Loucy (cell line): ENCODE results near the gene PAX2.

Experiments used
- H2AFZ ChIP-seq: fragments of 200-600 bp; sonication (generic); 2 replicates; pipeline ENCODE4 v1.6.0; 2016; ENCODE audit warnings: antibody characterized with exemption, mild to moderate bottlenecking, low read length, moderate library complexity
- H3F3A ChIP-seq: fragments of 200-600 bp; 2 replicates; pipeline ENCODE4 v1.6.0; 2016; ENCODE audit warnings: antibody characterized with exemption, low read depth, mild to moderate bottlenecking
- H3K27me3 ChIP-seq: fragments of 200-600 bp; sonication (generic); 2 replicates; pipeline ENCODE4 v1.6.1; 2014; ENCODE audit warnings: low read length, mild to moderate bottlenecking; ENCODE audit not compliant: insufficient read depth, poor library complexity, severe bottlenecking
- H3K36me3 ChIP-seq: fragments of 200-600 bp; sonication (generic); 2 replicates; pipeline ENCODE4 v1.6.1; 2016; ENCODE audit warnings: low read length; ENCODE audit not compliant: insufficient read depth
- H3K4me1 ChIP-seq: fragments of 200-600 bp; sonication (generic); 2 replicates; pipeline ENCODE4 v1.5.1; 2014; ENCODE audit warnings: low read length, mild to moderate bottlenecking; ENCODE audit not compliant: insufficient read depth, poor library complexity, severe bottlenecking
- H3K4me2 ChIP-seq: fragments of 200-600 bp; sonication (generic); 2 replicates; pipeline ENCODE4 v1.6.0; 2014; ENCODE audit warnings: antibody characterized with exemption, low read length, low read depth, mild to moderate bottlenecking; ENCODE audit not compliant: poor library complexity, severe bottlenecking
- H3K4me3 ChIP-seq: fragments of 200-600 bp; sonication (generic); 2 replicates; pipeline ENCODE4 v1.5.1; 2014; ENCODE audit warnings: low read length, mild to moderate bottlenecking, mixed read lengths; ENCODE audit not compliant: poor library complexity, severe bottlenecking
- H3K79me2 ChIP-seq: fragments of 200-600 bp; sonication (generic); 2 replicates; pipeline ENCODE4 v1.6.1; 2014; ENCODE audit warnings: low read length; ENCODE audit not compliant: insufficient read depth
- H3K9ac ChIP-seq: fragments of 200-600 bp; sonication (generic); 2 replicates; pipeline ENCODE4 v1.6.0; 2014; ENCODE audit warnings: mild to moderate bottlenecking, low read depth, low read length, moderate library complexity; ENCODE audit not compliant: poor library complexity, severe bottlenecking
- H3K9me2 ChIP-seq: fragments of 200-600 bp; sonication (generic); replicated peaks from 2 replicates; pipeline ENCODE4 v1.6.1; 2016; ENCODE audit warnings: low read depth, low read length, mixed read lengths
- H3K9me3 ChIP-seq: fragments of 200-600 bp; sonication (generic); 2 replicates; pipeline ENCODE4 v1.6.1; 2014; ENCODE audit warnings: mild to moderate bottlenecking, antibody characterized with exemption, low read length, low read depth; ENCODE audit not compliant: insufficient read depth
- H4K20me1 ChIP-seq: fragments of 200-600 bp; sonication (generic); 2 replicates; pipeline ENCODE4 v1.6.0; 2014; ENCODE audit warnings: antibody characterized with exemption, low read length, mild to moderate bottlenecking; ENCODE audit not compliant: insufficient read depth, poor library complexity, severe bottlenecking
- EZH2phosphoT487 ChIP-seq: fragments of 200-600 bp; IDR thresholded peaks from 2 replicates; pipeline ENCODE4 v1.6.1; 2018; ENCODE audit warnings: antibody characterized with exemption, mild to moderate bottlenecking, moderate library complexity, borderline replicate concordance
- TF ChIP-seq, protein P1 (sequence below): fragments of 200-600 bp; sonication (generic); conservative IDR thresholded peaks from 2 replicates; pipeline ENCODE4 v1.5.1; 2014; ENCODE audit warnings: mild to moderate bottlenecking, antibody characterized with exemption, low read length

The PAX2 gene

DNA sequence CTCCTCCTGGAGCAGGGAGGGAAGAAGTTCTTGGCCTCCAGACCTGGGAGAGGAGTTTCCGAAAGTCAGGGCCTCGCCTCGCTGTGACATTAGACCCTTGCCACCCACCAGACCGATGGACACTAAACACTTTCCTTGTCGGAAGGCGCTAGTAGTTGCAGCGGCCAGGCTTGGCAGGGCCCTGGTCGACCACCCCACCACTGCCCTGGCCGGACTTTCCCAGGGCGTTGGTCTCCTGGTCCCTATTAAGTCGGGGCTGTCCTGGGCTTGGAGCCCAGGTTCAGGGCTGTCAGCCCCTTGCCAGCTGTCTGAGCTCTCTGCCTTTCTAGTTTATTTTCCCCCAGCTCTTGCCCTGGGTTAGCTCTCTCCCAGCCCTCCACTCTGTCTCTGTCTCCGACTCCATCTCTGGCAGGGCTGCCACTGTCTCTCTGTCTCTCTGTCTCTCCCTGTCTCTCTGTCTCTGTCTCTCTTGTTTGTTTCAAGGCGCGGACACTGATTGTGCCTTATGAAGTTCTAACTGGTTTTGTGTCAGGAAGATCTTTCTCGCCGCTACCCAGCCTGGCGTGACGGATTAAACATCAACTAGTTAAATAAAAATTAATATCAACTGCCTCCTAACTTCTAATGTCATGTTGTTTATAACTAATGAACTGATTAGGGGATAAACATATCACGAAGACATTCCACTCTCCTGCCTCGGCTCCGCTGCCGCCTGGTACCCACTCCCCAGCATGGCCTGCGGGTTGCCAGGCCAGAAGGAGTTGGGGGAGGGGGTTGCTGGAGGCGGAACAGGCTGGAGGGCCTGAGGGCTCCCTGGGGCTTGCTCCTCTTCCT lies 13.8 kb upstream of the PAX2 start:
- peaks cover 8% of the 10 kb centered on the region for H3K4me1 ChIP-seq
- H3K4me3 ChIP-seq: no peak overlapping the region
- no peaks in the 10 kb centered on the region for H3K27me3 ChIP-seq
- no peak overlapping the region for H3K4me2 ChIP-seq
- H3K9ac ChIP-seq: no peak overlapping the region
- H3K9me2 ChIP-seq: no peaks in the 10 kb centered on the region
- H4K20me1 ChIP-seq: no peaks in the 10 kb centered on the region
- no peaks in the 10 kb centered on the region for H3K36me3 ChIP-seq
- H3K9me3 ChIP-seq: no peaks in the 10 kb centered on the region
- H2AFZ ChIP-seq: 0 out of 2 replicates have a peak overlapping the region, but pooled peaks have one; percentile 16
- no peaks in the 10 kb centered on the region for H3K79me2 ChIP-seq
- H3F3A ChIP-seq: no peaks in the 10 kb centered on the region
- TF ChIP-seq EZH2phosphoT487: no peak
- TF ChIP-seq, protein P1, sequence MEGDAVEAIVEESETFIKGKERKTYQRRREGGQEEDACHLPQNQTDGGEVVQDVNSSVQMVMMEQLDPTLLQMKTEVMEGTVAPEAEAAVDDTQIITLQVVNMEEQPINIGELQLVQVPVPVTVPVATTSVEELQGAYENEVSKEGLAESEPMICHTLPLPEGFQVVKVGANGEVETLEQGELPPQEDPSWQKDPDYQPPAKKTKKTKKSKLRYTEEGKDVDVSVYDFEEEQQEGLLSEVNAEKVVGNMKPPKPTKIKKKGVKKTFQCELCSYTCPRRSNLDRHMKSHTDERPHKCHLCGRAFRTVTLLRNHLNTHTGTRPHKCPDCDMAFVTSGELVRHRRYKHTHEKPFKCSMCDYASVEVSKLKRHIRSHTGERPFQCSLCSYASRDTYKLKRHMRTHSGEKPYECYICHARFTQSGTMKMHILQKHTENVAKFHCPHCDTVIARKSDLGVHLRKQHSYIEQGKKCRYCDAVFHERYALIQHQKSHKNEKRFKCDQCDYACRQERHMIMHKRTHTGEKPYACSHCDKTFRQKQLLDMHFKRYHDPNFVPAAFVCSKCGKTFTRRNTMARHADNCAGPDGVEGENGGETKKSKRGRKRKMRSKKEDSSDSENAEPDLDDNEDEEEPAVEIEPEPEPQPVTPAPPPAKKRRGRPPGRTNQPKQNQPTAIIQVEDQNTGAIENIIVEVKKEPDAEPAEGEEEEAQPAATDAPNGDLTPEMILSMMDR: no peak

- 0 out of 2 replicates have a peak overlapping the region, but pooled peaks have one; percentile 16 for H2AFZ ChIP-seq
- H3K4me3 ChIP-seq: no peak overlapping the region
- H3K4me1 ChIP-seq: peaks cover 8% of the 10 kb centered on the region
- H3K9me3 ChIP-seq: no peaks in the 10 kb centered on the region
- H3K9me2 ChIP-seq: no peaks in the 10 kb centered on the region
- no peak overlapping the region for H3K4me2 ChIP-seq
- TF ChIP-seq, protein P1: no peak
- no peak for TF ChIP-seq EZH2phosphoT487
- H4K20me1 ChIP-seq: no peaks in the 10 kb centered on the region
- H3K27me3 ChIP-seq: no peaks in the 10 kb centered on the region
- H3F3A ChIP-seq: no peaks in the 10 kb centered on the region
- H3K79me2 ChIP-seq: no peaks in the 10 kb centered on the region
- H3K36me3 ChIP-seq: no peaks in the 10 kb centered on the region
- H3K9ac ChIP-seq: peak overlapping the region; percentile 4
Measured at GRCh38 chr10:100732241-100732596, 13.2 kb upstream of the PAX2 start.

- TF ChIP-seq EZH2phosphoT487: no peak
- TF ChIP-seq, protein P1: no peak
- H3F3A ChIP-seq: no peaks in the 10 kb centered on the region
- H3K4me2 ChIP-seq: no peak overlapping the region
- H3K4me1 ChIP-seq: peaks cover 8% of the 10 kb centered on the region
- H3K9ac ChIP-seq: no peak overlapping the region
- no peaks in the 10 kb centered on the region for H3K9me2 ChIP-seq
- no peak overlapping the region for H2AFZ ChIP-seq
- H4K20me1 ChIP-seq: no peaks in the 10 kb centered on the region
- H3K27me3 ChIP-seq: no peaks in the 10 kb centered on the region
- H3K4me3 ChIP-seq: no peak overlapping the region
- no peaks in the 10 kb centered on the region for H3K36me3 ChIP-seq
- no peaks in the 10 kb centered on the region for H3K79me2 ChIP-seq
- no peaks in the 10 kb centered on the region for H3K9me3 ChIP-seq
Measured at GRCh38 chr10:100733329-100733728, 12.1 kb upstream of the PAX2 start.
